SU-DHL-6 (cell line): ENCODE data around the gene GRHL3.

ENCODE experiments used
- H2AFZ ChIP-seq: fragments of 200-600 bp; sonication (generic); 2 replicates; pipeline ENCODE4 v1.6.1; 2014; ENCODE audit warnings: low read depth, mild to moderate bottlenecking, moderate library complexity, mixed read lengths, antibody characterized with exemption, low read length; ENCODE audit not compliant: severe bottlenecking
- H3F3A ChIP-seq: fragments of 200-600 bp; shearing (Covaris generic); 2 replicates; pipeline ENCODE4 v1.6.0; 2016; ENCODE audit warnings: antibody characterized with exemption, mild to moderate bottlenecking; ENCODE audit not compliant: insufficient read depth
- H3K27ac ChIP-seq: fragments of 200-600 bp; sonication (generic); 2 replicates; pipeline ENCODE4 v1.5.1; 2016; ENCODE audit warnings: low read depth, mild to moderate bottlenecking, low read length, moderate library complexity, mixed read lengths
- H3K27me3 ChIP-seq: fragments of 200-600 bp; sonication (generic), shearing (Covaris generic); 2 replicates; pipeline ENCODE4 v1.6.0; 2014; ENCODE audit warnings: mild to moderate bottlenecking, low read length
- H3K36me3 ChIP-seq: fragments of 200-600 bp; sonication (generic); 2 replicates; pipeline ENCODE4 v1.6.1; 2014; ENCODE audit warnings: mild to moderate bottlenecking, low read length, mixed read lengths
- H3K4me2 ChIP-seq: fragments of 300-600, 200-600 bp; shearing (Covaris generic), sonication (generic); 2 replicates; pipeline ENCODE4 v1.6.0; 2014; ENCODE audit warnings: low read length, low read depth, mild to moderate bottlenecking; ENCODE audit not compliant: poor library complexity, severe bottlenecking
- H3K4me3 ChIP-seq: fragments of 200-600 bp; sonication (generic); 2 replicates; pipeline ENCODE4 v1.5.1; 2014; ENCODE audit warnings: antibody characterized with exemption, low read length, mild to moderate bottlenecking, mixed read lengths; ENCODE audit not compliant: insufficient read depth, poor library complexity, severe bottlenecking
- H3K79me2 ChIP-seq: fragments of 200-600 bp; sonication (generic); 2 replicates; pipeline ENCODE4 v1.6.1; 2014; ENCODE audit warnings: mild to moderate bottlenecking, low read length, moderate library complexity; ENCODE audit not compliant: insufficient read depth
- H3K9ac ChIP-seq: fragments of 200-600 bp; sonication (generic); 2 replicates; pipeline ENCODE4 v1.7.0; 2014; ENCODE audit warnings: mild to moderate bottlenecking, low read length
- H3K9me2 ChIP-seq: fragments of 200-600 bp; sonication (generic); replicated peaks from 2 replicates; pipeline ENCODE4 v1.6.1; 2014; ENCODE audit warnings: low read length; ENCODE audit not compliant: insufficient read depth
- H3K9me3 ChIP-seq: fragments of 200-600 bp; sonication (generic); 2 replicates; pipeline ENCODE4 v1.6.1; 2014; ENCODE audit warnings: low read length, mixed read lengths; ENCODE audit not compliant: insufficient read depth
- H4K20me1 ChIP-seq: fragments of 200-600 bp; sonication (generic); 2 replicates; pipeline ENCODE4 v1.6.1; 2014; ENCODE audit warnings: low read depth, mild to moderate bottlenecking, antibody characterized with exemption, low read length, moderate library complexity, mixed read lengths
- CTCF ChIP-seq: fragments of 200-600 bp; sonication (generic); IDR thresholded peaks from one replicate; pipeline ENCODE4 v1.5.1; 2017; ENCODE audit warnings: antibody characterized with exemption, mild to moderate bottlenecking, low read length, moderate library complexity; ENCODE audit not compliant: insufficient read depth, poor library complexity, severe bottlenecking
- EZH2phosphoT487 ChIP-seq: fragments of 200-600 bp; sonication (generic), shearing (Covaris generic); conservative IDR thresholded peaks from 2 replicates; pipeline ENCODE4 v1.6.1; 2018; ENCODE audit warnings: mild to moderate bottlenecking, antibody characterized with exemption, low read length, moderate library complexity, mixed read lengths

GRHL3 gene

GRCh38 chr1:24369801-24370200 lies 50.6 kb downstream of the GRHL3 start:
- H3K79me2 ChIP-seq: no peaks in the 10 kb centered on the region
- H3K27me3 ChIP-seq: no peaks in the 10 kb centered on the region
- H2AFZ ChIP-seq: no peak overlapping the region
- no peaks in the 10 kb centered on the region for H3K9me2 ChIP-seq
- H3K36me3 ChIP-seq: no peaks in the 10 kb centered on the region
- H3K27ac ChIP-seq: no peak overlapping the region
- no peak overlapping the region for H3K4me3 ChIP-seq
- H4K20me1 ChIP-seq: no peaks in the 10 kb centered on the region
- H3F3A ChIP-seq: no peaks in the 10 kb centered on the region
- TF ChIP-seq CTCF (no peak), EZH2phosphoT487 (no peak)
- H3K9ac ChIP-seq: no peak overlapping the region
- H3K4me2 ChIP-seq: no peak overlapping the region
- H3K9me3 ChIP-seq: no peaks in the 10 kb centered on the region

GRCh38 chr1:24373044-24373443 lies 53.9 kb downstream of the GRHL3 start:
- Histone ChIP-seq H2AFZ (peak overlapping the region; percentile 49), H3K27me3 (no peaks in the 10 kb centered on the region), H3K4me3 (no peak overlapping the region), H3K79me2 (no peaks in the 10 kb centered on the region), H3F3A (no peaks in the 10 kb centered on the region), H3K36me3 (no peaks in the 10 kb centered on the region), H4K20me1 (no peaks in the 10 kb centered on the region), H3K9me3 (no peaks in the 10 kb centered on the region), H3K4me2 (no peak overlapping the region), H3K9ac (no peak overlapping the region), H3K27ac (no peak overlapping the region), H3K9me2 (no peaks in the 10 kb centered on the region)
- TF ChIP-seq EZH2phosphoT487 (no peak), CTCF (no peak)

- Histone ChIP-seq H3K9ac (no peak overlapping the region), H3K9me2 (no peaks in the 10 kb centered on the region), H3K27me3 (no peaks in the 10 kb centered on the region), H3K36me3 (no peaks in the 10 kb centered on the region), H3K27ac (no peak overlapping the region), H3F3A (no peaks in the 10 kb centered on the region), H3K4me2 (no peak overlapping the region), H3K9me3 (no peaks in the 10 kb centered on the region), H3K79me2 (no peaks in the 10 kb centered on the region), H2AFZ (no peak overlapping the region), H3K4me3 (no peak overlapping the region), H4K20me1 (no peaks in the 10 kb centered on the region)
- no peak for TF ChIP-seq CTCF
- TF ChIP-seq EZH2phosphoT487: no peak
Observed at GRCh38 chr1:24373710-24374109, 54.6 kb downstream of the GRHL3 start.
